HG02884 (cell line): ENCODE results near the gene DSG3.

ENCODE experiments used
- ATAC-seq: cut with Tn5 transposase; IDR thresholded peaks from one replicate; pipeline ENCODE4 v1.9.1; 2021; ENCODE audit warnings: mild to moderate bottlenecking, moderate library complexity; ENCODE audit not compliant: unreplicated experiment

Gene DSG3

GRCh38 chr18:31429623-31430022, 17.9 kb upstream of the DSG3 start:
- ATAC-seq: no peak

GRCh38 chr18:31430072-31430471, 17.5 kb upstream of the DSG3 start:
- ATAC-seq: no peak

GRCh38 chr18:31430554-31430953, 17.0 kb upstream of the DSG3 start:
- no peak for ATAC-seq

- ATAC-seq: no peak
Measured at GRCh38 chr18:31432316-31432715, 15.2 kb upstream of the DSG3 start.

GRCh38 chr18:31436825-31437224, 10.7 kb upstream of the DSG3 start:
- no peak for ATAC-seq

GRCh38 chr18:31438402-31438801, 9.1 kb upstream of the DSG3 start:
- ATAC-seq: peak; percentile 93

GRCh38 chr18:31439807-31440325, 7.7 kb upstream of the DSG3 start:
- no peak for ATAC-seq

GRCh38 chr18:31440787-31441186, 6.8 kb upstream of the DSG3 start:
- no peak for ATAC-seq

GRCh38 chr18:31441493-31441892, 6.0 kb upstream of the DSG3 start:
- no peak for ATAC-seq

GRCh38 chr18:31444142-31444541, 3.4 kb upstream of the DSG3 start:
- ATAC-seq: no peak

- no peak for ATAC-seq
Measured at GRCh38 chr18:31445908-31446307, 1.6 kb upstream of the DSG3 start.

- ATAC-seq: no peak
Measured at GRCh38 chr18:31446854-31447253, 687 bp upstream of the DSG3 start.

- no peak for ATAC-seq
Measured at GRCh38 chr18:31450409-31450808, 2.9 kb downstream of the DSG3 start.

- ATAC-seq: no peak
Measured at GRCh38 chr18:31451625-31452024, 4.1 kb downstream of the DSG3 start.

GRCh38 chr18:31454066-31454708, 6.6 kb downstream of the DSG3 start:
- no peak for ATAC-seq

- ATAC-seq: no peak
Measured at GRCh38 chr18:31469629-31470028, 22.1 kb downstream of the DSG3 start.

GRCh38 chr18:31478688-31479087, 31.1 kb downstream of the DSG3 start:
- no peak for ATAC-seq

GRCh38 chr18:31482051-31482450, 34.5 kb downstream of the DSG3 start:
- no peak for ATAC-seq

GRCh38 chr18:31483396-31483795, 35.9 kb downstream of the DSG3 start:
- ATAC-seq: no peak

GRCh38 chr18:31484461-31484860, 36.9 kb downstream of the DSG3 start:
- ATAC-seq: no peak

GRCh38 chr18:31486165-31486564, 38.6 kb downstream of the DSG3 start:
- no peak for ATAC-seq

- no peak for ATAC-seq
Measured at GRCh38 chr18:31487246-31488015, 39.9 kb downstream of the DSG3 start.
